Tibial nerve (tissue), 4 donors: ENCODE results near the gene ZNF33A. TPM values are rescaled to one million over a fixed set of nuclear protein-coding genes. Genes with fewer than 3 reads are reported as not detected.

Experiments
- DNase-seq, 2 donors: peaks; one replicate each; pipeline ENCODE4 v3.0.0-alpha.2; 2019; ENCODE audit warnings: low spot score in 2 of 2
- H3K27ac ChIP-seq, 4 donors: fragments of 200-600 bp; sonication (generic) in 3 of 4; one replicate each; pipeline ENCODE4 v1.5.1; 2017 to 2019; ENCODE audit warnings: mild to moderate bottlenecking in 1 of 4
- H3K27me3 ChIP-seq, 2 donors: fragments of 200-600 bp; sonication (generic) in 1 of 2; one replicate each; pipeline versions ENCODE4 v1.5.1 to v1.6.0; 2017 to 2019
- H3K36me3 ChIP-seq, 3 donors: fragments of 200-600 bp; sonication (generic); one replicate each; pipeline ENCODE4 v1.5.1; 2018 to 2019
- H3K4me1 ChIP-seq, 4 donors: fragments of 200-600 bp; sonication (generic) in 3 of 4; one replicate each; pipeline ENCODE4 v1.5.1; 2017 to 2019
- H3K4me3 ChIP-seq, 4 donors: fragments of 200-600 bp; sonication (generic) in 3 of 4; one replicate each; pipeline ENCODE4 v1.5.1; 2017 to 2019; ENCODE audit warnings: mild to moderate bottlenecking in 1 of 4, moderate library complexity in 1 of 4
- H3K9me3 ChIP-seq, 4 donors: fragments of 200-600 bp; sonication (generic) in 3 of 4; one replicate each; pipeline ENCODE4 v1.5.1; 2017 to 2019
- EP300 ChIP-seq, 2 donors: sonication (generic); formaldehyde crosslinking; IDR thresholded peaks; one replicate each; pipeline ENCODE4 v1.6.1; 2017; ENCODE audit warnings: antibody characterized with exemption in 2 of 2, mild to moderate bottlenecking in 1 of 2
- POLR2A ChIP-seq, 2 donors: fragments of 450-650 bp; IDR thresholded peaks; one replicate each; pipeline ENCODE4 v1.6.1; 2017; ENCODE audit warnings: antibody characterized with exemption in 2 of 2, mild to moderate bottlenecking in 2 of 2, moderate library complexity in 2 of 2
- WGBS, 2 donors: methylation state at CpG; one replicate each; pipeline ENCODE4 v1.1.5; 2018; 5-methylcytosine and 5-hydroxymethylcytosine counted together
- total RNA-seq, 4 donors: library from RNA; depleted of rRNA; stranded (reverse); fragments of >200 nt; gene quantifications; one replicate each; pipeline ENCODE4 v1.1.0, GENCODE V29; 2016
- TF ChIP-seq, protein P1 (sequence below), 5 experiments: fragments of 200-600 bp in 3 of 5; fragments of 450-650 bp in 2 of 5; sonication (generic) in 3 of 5; IDR thresholded peaks; one replicate each; pipeline ENCODE4 v1.5.1; 2016 to 2019; ENCODE audit warnings: antibody characterized with exemption in 5 of 5, mild to moderate bottlenecking in 3 of 5, moderate library complexity in 2 of 5

ZNF33A gene
- total RNA-seq, 4 donors from 2014 or later, result 15.0 to 31.6 (median 29.3) TPM

- H3K36me3 ChIP-seq, result peaks cover 0 to 100% (median 6%) of the 10 kb centered on the region in 3 donors
- DNase-seq, result no peak
- H3K4me3 ChIP-seq, result no peak overlapping the region
- H3K27ac ChIP-seq, result no peak overlapping the region
- H3K27me3 ChIP-seq, result no peaks in the 10 kb centered on the region
- no peaks in the 10 kb centered on the region for H3K9me3 ChIP-seq
- TF ChIP-seq EP300 (IDR thresholded peaks at IDR 0.05), result no peak
- no peak for TF ChIP-seq POLR2A (IDR thresholded peaks at IDR 0.05)
- TF ChIP-seq, protein P1, sequence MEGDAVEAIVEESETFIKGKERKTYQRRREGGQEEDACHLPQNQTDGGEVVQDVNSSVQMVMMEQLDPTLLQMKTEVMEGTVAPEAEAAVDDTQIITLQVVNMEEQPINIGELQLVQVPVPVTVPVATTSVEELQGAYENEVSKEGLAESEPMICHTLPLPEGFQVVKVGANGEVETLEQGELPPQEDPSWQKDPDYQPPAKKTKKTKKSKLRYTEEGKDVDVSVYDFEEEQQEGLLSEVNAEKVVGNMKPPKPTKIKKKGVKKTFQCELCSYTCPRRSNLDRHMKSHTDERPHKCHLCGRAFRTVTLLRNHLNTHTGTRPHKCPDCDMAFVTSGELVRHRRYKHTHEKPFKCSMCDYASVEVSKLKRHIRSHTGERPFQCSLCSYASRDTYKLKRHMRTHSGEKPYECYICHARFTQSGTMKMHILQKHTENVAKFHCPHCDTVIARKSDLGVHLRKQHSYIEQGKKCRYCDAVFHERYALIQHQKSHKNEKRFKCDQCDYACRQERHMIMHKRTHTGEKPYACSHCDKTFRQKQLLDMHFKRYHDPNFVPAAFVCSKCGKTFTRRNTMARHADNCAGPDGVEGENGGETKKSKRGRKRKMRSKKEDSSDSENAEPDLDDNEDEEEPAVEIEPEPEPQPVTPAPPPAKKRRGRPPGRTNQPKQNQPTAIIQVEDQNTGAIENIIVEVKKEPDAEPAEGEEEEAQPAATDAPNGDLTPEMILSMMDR (IDR thresholded peaks at IDR 0.05), result no peak
- 81 to 87% methylated on average over 3 of the region's 3 CpGs for WGBS, 2 donors
- no peaks in the 10 kb centered on the region for H3K4me1 ChIP-seq
Measured at GRCh38 chr10:38025283-38025682, 14.8 kb downstream of the ZNF33A start.

GRCh38 chr10:38027986-38028385 is 17.5 kb downstream of the ZNF33A start:
- DNase-seq, result no peak
- H3K4me1 ChIP-seq, result no peaks in the 10 kb centered on the region
- H3K36me3 ChIP-seq, result peaks cover 0 to 100% (median 13%) of the 10 kb centered on the region in 3 donors
- TF ChIP-seq POLR2A (IDR thresholded peaks at IDR 0.05), result no peak
- TF ChIP-seq, protein P1 (IDR thresholded peaks at IDR 0.05), result no peak
- H3K9me3 ChIP-seq, result no peaks in the 10 kb centered on the region
- H3K27me3 ChIP-seq, result no peaks in the 10 kb centered on the region
- no peak overlapping the region for H3K4me3 ChIP-seq
- H3K27ac ChIP-seq, result no peak overlapping the region
- WGBS, 2 donors, result 94 to 100% methylated on average over 1 of the region's 1 CpG

GRCh38 chr10:38032886-38033285 is 22.4 kb downstream of the ZNF33A start:
- TF ChIP-seq, protein P1 (IDR thresholded peaks at IDR 0.05), result no peak
- TF ChIP-seq POLR2A (IDR thresholded peaks at IDR 0.05) (no peak), EP300 (IDR thresholded peaks at IDR 0.05) (no peak)
- DNase-seq, result no peak
- Histone ChIP-seq H3K9me3 (peaks cover 0 to 2% (median 0%) of the 10 kb centered on the region in 4 donors), H3K4me3 (no peak overlapping the region), H3K27me3 (no peaks in the 10 kb centered on the region), H3K27ac (no peak overlapping the region), H3K4me1 (no peaks in the 10 kb centered on the region), H3K36me3 (peaks cover 0 to 100% (median 20%) of the 10 kb centered on the region in 3 donors)
- 59 to 72% methylated on average over 5 of the region's 5 CpGs for WGBS, 2 donors

DNA sequence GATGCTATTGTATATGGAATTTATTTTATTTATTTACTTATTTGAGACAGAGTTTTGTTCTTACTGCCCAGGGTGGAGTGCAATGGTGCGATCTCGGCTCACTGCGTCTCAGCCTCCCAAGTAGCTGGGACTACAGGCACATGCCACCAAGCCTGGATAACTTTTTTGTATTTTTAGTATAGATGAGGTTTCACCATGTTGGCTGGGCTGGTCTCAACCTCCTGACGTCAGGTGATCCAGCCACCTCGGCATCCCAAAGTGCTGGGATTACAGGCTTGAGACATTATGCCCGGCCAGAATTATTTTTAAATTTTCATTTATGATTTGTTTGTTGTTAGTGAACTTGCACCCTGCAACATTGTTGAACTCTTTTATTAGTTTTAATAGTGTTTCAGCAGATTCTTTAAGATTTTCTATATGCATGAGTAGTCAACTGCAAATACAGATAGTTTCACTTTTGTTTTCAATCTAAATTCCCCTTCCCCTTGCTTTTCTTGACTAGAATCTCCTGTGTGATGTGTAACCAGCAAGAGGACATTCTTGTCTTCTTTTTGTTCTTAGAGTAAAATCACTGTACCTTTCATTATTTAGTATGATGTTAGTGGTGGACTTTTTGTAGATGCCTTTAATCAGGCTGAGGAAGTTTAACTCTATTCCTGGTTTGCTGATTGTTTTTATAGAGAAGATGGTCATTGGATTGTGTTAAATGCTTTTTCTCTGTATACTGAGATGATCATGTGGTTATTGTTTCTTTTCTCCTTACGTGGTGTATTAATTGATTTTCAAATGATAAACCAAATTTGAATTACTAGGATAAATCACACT is 27.8 kb downstream of the ZNF33A start:
- WGBS, 2 donors, result 92 to 96% methylated on average over 7 of the region's 7 CpGs
- TF ChIP-seq EP300 (IDR thresholded peaks at IDR 0.05) (no peak), POLR2A (IDR thresholded peaks at IDR 0.05) (no peak)
- TF ChIP-seq, protein P1 (IDR thresholded peaks at IDR 0.05), result no peak
- no peaks in the 10 kb centered on the region for H3K4me1 ChIP-seq

GRCh38 chr10:38038932-38039245 is 28.4 kb downstream of the ZNF33A start:
- DNase-seq, result no peak
- no peaks in the 10 kb centered on the region for H3K4me1 ChIP-seq
- H3K36me3 ChIP-seq, result peaks cover 0 to 71% (median 6%) of the 10 kb centered on the region in 3 donors
- no peak overlapping the region for H3K4me3 ChIP-seq
- H3K27me3 ChIP-seq, result no peaks in the 10 kb centered on the region
- TF ChIP-seq, protein P1 (IDR thresholded peaks at IDR 0.05), result no peak
- TF ChIP-seq EP300 (IDR thresholded peaks at IDR 0.05), result no peak
- TF ChIP-seq POLR2A (IDR thresholded peaks at IDR 0.05), result no peak
- no peak overlapping the region for H3K27ac ChIP-seq
- H3K9me3 ChIP-seq, result peaks cover 0 to 2% (median 0%) of the 10 kb centered on the region in 4 donors

More for the DNA sequence above, 27.8 kb downstream of the ZNF33A start:
- peaks cover 0 to 77% (median 8%) of the 10 kb centered on the region in 3 donors for H3K36me3 ChIP-seq
- no peak for DNase-seq
- H3K27ac ChIP-seq, result no peak overlapping the region
- peaks cover 0 to 2% (median 0%) of the 10 kb centered on the region in 4 donors for H3K9me3 ChIP-seq
- no peaks in the 10 kb centered on the region for H3K27me3 ChIP-seq
- H3K4me3 ChIP-seq, result no peak overlapping the region
